AG09319 (cell line): ENCODE measurements around the gene ACAT2.

Experiments
- DNase-seq: peaks from one replicate; pipeline ENCODE4 v3.0.0-alpha.2; 2010; ENCODE audit warnings: low read depth; ENCODE audit errors: extremely low read depth
- CTCF ChIP-seq: IDR thresholded peaks from 2 replicates; pipeline ENCODE4 v1.5.1; 2011; ENCODE audit warnings: low read depth, mild to moderate bottlenecking, inconsistent platforms, low read length, moderate library complexity

The ACAT2 gene

GRCh38 chr6:159762681-159763293 lies 942 bp downstream of the ACAT2 start:
- no peak for TF ChIP-seq CTCF

DNA sequence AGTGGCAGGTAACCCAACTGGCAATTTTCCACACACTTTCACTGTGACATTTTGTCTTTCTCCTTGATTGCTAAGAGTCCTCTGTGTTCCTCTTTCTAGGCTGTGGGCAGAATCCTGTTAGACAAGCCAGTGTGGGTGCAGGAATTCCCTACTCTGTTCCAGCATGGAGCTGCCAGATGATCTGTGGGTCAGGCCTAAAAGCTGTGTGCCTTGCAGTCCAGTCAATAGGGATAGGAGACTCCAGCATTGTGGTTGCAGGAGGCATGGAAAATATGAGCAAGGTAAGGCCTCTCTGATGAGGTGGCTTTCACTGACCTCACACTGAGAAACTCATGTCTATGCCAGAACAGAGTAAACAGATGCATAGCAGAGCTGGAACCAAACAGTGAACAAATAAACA lies 5.1 kb downstream of the ACAT2 start:
- no peak for DNase-seq
- TF ChIP-seq CTCF: no peak

More at GRCh38 chr6:159762681-159763293, 942 bp downstream of the ACAT2 start:
- no peak for DNase-seq

DNA sequence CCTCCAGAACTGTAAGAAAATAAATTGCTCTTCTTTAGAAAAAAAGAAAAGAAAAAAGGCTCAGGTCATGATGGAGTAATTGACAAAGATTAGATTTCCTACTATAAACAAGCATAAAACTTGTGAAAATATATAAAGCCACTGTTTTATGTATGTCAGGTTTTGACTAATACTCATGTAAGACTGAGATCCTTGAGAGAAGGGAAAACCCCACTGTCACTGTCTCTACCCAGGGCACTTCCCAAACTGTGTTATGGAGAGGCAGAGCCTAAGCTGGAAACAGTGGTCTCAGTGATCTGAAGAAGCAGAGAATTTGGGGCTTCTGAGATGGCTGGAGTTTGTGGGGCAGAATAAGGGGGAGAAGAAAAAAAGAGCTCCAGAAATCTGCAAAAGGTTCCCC lies 7.6 kb downstream of the ACAT2 start:
- DNase-seq: no peak
- no peak for TF ChIP-seq CTCF

DNA sequence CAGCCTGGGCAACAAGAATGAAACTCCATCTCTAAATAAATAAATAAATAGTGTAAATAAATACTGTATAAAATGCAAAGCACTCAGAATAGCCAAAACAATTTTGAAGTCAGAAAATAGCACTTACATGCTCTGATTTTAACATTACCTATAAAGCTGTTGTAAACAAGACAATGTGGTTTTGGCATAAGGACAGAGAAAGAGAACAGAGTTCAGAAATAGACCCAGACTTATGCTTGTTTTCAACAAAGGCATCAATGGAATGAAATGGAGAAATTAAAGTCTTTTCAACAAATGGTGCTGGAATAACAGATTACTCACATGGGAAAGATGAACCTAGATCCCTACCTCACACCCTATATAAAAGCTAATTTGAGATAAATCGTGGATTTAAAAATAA lies 10.4 kb downstream of the ACAT2 start:
- DNase-seq: no peak
- TF ChIP-seq CTCF: no peak

GRCh38 chr6:159777240-159777904 lies 15.5 kb downstream of the ACAT2 start:
- TF ChIP-seq CTCF: no peak
- no peak for DNase-seq

DNA sequence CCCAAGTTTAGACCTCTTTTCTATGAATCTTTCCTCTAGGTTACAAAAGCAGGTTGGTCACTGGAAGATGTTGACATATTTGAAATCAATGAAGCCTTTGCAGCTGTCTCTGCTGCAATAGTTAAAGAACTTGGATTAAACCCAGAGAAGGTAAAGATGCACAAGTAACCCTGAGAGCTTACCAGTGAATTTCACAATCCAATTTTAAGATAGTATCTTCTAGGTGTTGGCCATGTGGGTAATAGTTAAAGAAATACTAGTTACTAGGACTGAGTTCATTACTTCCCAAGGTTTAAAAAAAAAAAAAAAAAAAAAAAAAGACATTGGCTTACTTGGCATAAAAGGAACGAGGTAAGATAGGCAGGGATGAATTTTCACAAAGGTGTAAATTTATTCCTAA lies 16.3 kb downstream of the ACAT2 start:
- no peak for DNase-seq
- TF ChIP-seq CTCF: no peak

- no peak for DNase-seq
- no peak for TF ChIP-seq CTCF
Measured at GRCh38 chr6:159778542-159779103, 16.8 kb downstream of the ACAT2 start.
